CD4-positive, CD25-positive, alpha-beta regulatory T cell (primary cell): ENCODE results near the gene EDNRA. TPM values are rescaled to one million over a fixed set of nuclear protein-coding genes. Genes with fewer than 3 reads are reported as not detected.
"Not testable (repeated sequence)": the region's sequence is repeated elsewhere in the genome, so short reads cannot be mapped to it uniquely, and the experiment has no call there.

ENCODE experiments used
- ATAC-seq, 2 donors: fragments of 150-1000 bp; cut with Tn5 transposase; one replicate each; pipeline ENCODE4 v1.10.0; 2021; ENCODE audit warnings: low read depth in 2 of 2, moderate number of reproducible peaks in 2 of 2, moderate library complexity in 1 of 2
- DNase-seq, 3 donors: peaks; one replicate each; pipeline versions ENCODE4 v3.0.0 to v3.0.0-alpha.2; 2012 to 2022; ENCODE audit warnings: mixed read lengths in 1 of 3
- H3K27ac ChIP-seq: one replicate; pipeline ENCODE4 v1.7.0; 2013; ENCODE audit warnings: mild to moderate bottlenecking, low read length; ENCODE audit not compliant: insufficient read depth, poor library complexity, severe bottlenecking
- H3K27me3 ChIP-seq: one replicate; pipeline ENCODE4 v1.7.0; 2013; ENCODE audit warnings: low read length; ENCODE audit not compliant: control insufficient read depth, insufficient read depth
- H3K36me3 ChIP-seq: one replicate; pipeline ENCODE4 v1.7.0; 2013; ENCODE audit warnings: mild to moderate bottlenecking, low read length, moderate library complexity; ENCODE audit not compliant: control insufficient read depth, insufficient read depth
- H3K4me1 ChIP-seq: 2 replicates; pipeline ENCODE4 v1.7.0; 2013; ENCODE audit warnings: mild to moderate bottlenecking, low read length; ENCODE audit not compliant: insufficient read depth, control insufficient read depth, poor library complexity, severe bottlenecking
- H3K4me3 ChIP-seq: one replicate; pipeline ENCODE4 v1.7.0; 2013; ENCODE audit warnings: low read depth, mild to moderate bottlenecking, low read length, moderate library complexity
- H3K9me3 ChIP-seq, 2 experiments: 1 replicate in 1 of 2; 2 replicates in 1 of 2; pipeline ENCODE4 v1.7.0; 2013; ENCODE audit warnings: low read length in 2 of 2, mild to moderate bottlenecking in 1 of 2, moderate library complexity in 1 of 2; ENCODE audit not compliant: control insufficient read depth in 2 of 2
- H3K27ac Mint-ChIP-seq, 3 donors: one replicate each; pipeline ENCODE4 v1.8.0; 2020 to 2022; ENCODE audit warnings: mild to moderate bottlenecking in 3 of 3, mixed read lengths in 3 of 3, moderate library complexity in 2 of 3
- H3K27me3 Mint-ChIP-seq: one replicate; pipeline ENCODE4 v1.8.0; 2022; ENCODE audit warnings: mild to moderate bottlenecking, mixed read lengths
- H3K36me3 Mint-ChIP-seq: one replicate; pipeline ENCODE4 v1.8.0; 2020; ENCODE audit warnings: mixed read lengths
- H3K4me1 Mint-ChIP-seq, 4 donors: one replicate each; pipeline ENCODE4 v1.8.0; 2020 to 2022; ENCODE audit warnings: mixed read lengths in 4 of 4, mild to moderate bottlenecking in 1 of 4
- H3K4me3 Mint-ChIP-seq, 4 donors: one replicate each; pipeline ENCODE4 v1.8.0; 2020 to 2022; ENCODE audit warnings: mild to moderate bottlenecking in 4 of 4, mixed read lengths in 4 of 4, moderate library complexity in 3 of 4
- H3K9me3 Mint-ChIP-seq, 7 donors: one replicate each; pipeline ENCODE4 v1.8.0; 2020 to 2022; ENCODE audit warnings: mixed read lengths in 7 of 7, mild to moderate bottlenecking in 3 of 7, moderate library complexity in 2 of 7
- polyA plus RNA-seq, 4 donors: library from polyadenylated mRNA; unstranded; fragments of 300-500 nt; fragmentation: Illumina TruSeq; gene quantifications; one replicate each; pipeline ENCODE4 v1.2.3, GENCODE V29; 2021
- total RNA-seq: library from RNA; stranded (reverse); gene quantifications from one replicate; pipeline ENCODE4 v1.2.3, GENCODE V29; 2022

The EDNRA gene
- total RNA-seq (not detected), polyA plus RNA-seq (not detected)

- ATAC-seq (no peak), DNase-seq (no peak)
- H3K27ac ChIP-seq, result no peak within 1 kb of the TSS
- Mint-ChIP-seq H3K4me1 (no peaks in the 10 kb centered on the region), H3K27ac (no peak within 1 kb of the TSS), H3K36me3 (no peaks in the 10 kb centered on the region), H3K9me3 (peaks cover 0 to 1% (median 0%) of the 10 kb centered on the region in 7 donors), H3K4me3 (no peak within 1 kb of the TSS), H3K27me3 (peaks cover 23% of the 10 kb centered on the region)
- no peak within 1 kb of the TSS for H3K4me3 ChIP-seq
- no peaks in the 10 kb centered on the region for H3K36me3 ChIP-seq
- H3K4me1 ChIP-seq, result no peaks in the 10 kb centered on the region
- no peaks in the 10 kb centered on the region for H3K9me3 ChIP-seq
- peaks cover 4% of the 10 kb centered on the region for H3K27me3 ChIP-seq
Observed at GRCh38 chr4:147480891-147481576, at the start of gene EDNRA. TSS of gene EDNRA (plus strand) at chr4:147481097. CDS start at chr4:147485682, 4,585 bp downstream.

- H3K27me3 ChIP-seq, H3K36me3 ChIP-seq, H3K27ac Mint-ChIP-seq, H3K27ac ChIP-seq, H3K36me3 Mint-ChIP-seq, H3K27me3 Mint-ChIP-seq, H3K4me3 Mint-ChIP-seq, ATAC-seq, H3K9me3 ChIP-seq, H3K4me3 ChIP-seq, H3K4me1 ChIP-seq, H3K4me1 Mint-ChIP-seq, DNase-seq: not testable (repeated sequence)
- H3K9me3 Mint-ChIP-seq, result peaks cover 0 to 14% (median 4%) of the 10 kb centered on the region in 7 donors
Observed at GRCh38 chr4:147434370-147434769, 46.5 kb upstream of the EDNRA start.

GRCh38 chr4:147440442-147440841 is 40.5 kb upstream of the EDNRA start:
- ATAC-seq (no peak), DNase-seq (no peak)
- no peak overlapping the region for H3K27ac Mint-ChIP-seq
- no peaks in the 10 kb centered on the region for H3K27me3 Mint-ChIP-seq
- Histone ChIP-seq H3K27me3 (no peaks in the 10 kb centered on the region), H3K27ac (no peak overlapping the region), H3K4me3 (no peak overlapping the region), H3K9me3 (no peaks in the 10 kb centered on the region), H3K4me1 (no peaks in the 10 kb centered on the region), H3K36me3 (no peaks in the 10 kb centered on the region)
- H3K36me3 Mint-ChIP-seq, result no peaks in the 10 kb centered on the region
- no peak overlapping the region for H3K4me3 Mint-ChIP-seq
- peaks cover 0 to 6% (median 4%) of the 10 kb centered on the region in 7 donors for H3K9me3 Mint-ChIP-seq
- no peaks in the 10 kb centered on the region for H3K4me1 Mint-ChIP-seq

GRCh38 chr4:147447786-147448185 is 33.1 kb upstream of the EDNRA start:
- Mint-ChIP-seq H3K27me3 (no peaks in the 10 kb centered on the region), H3K4me1 (no peaks in the 10 kb centered on the region), H3K36me3 (no peaks in the 10 kb centered on the region), H3K9me3 (peaks cover 0 to 6% (median 3%) of the 10 kb centered on the region in 7 donors), H3K4me3 (no peak overlapping the region), H3K27ac (no peak overlapping the region)
- H3K4me3 ChIP-seq, result no peak overlapping the region
- no peaks in the 10 kb centered on the region for H3K9me3 ChIP-seq
- ATAC-seq, result no peak
- no peaks in the 10 kb centered on the region for H3K36me3 ChIP-seq
- H3K4me1 ChIP-seq, result no peaks in the 10 kb centered on the region
- no peaks in the 10 kb centered on the region for H3K27me3 ChIP-seq
- no peak for DNase-seq
- H3K27ac ChIP-seq, result no peak overlapping the region

GRCh38 chr4:147453561-147454141 is 27.2 kb upstream of the EDNRA start:
- Histone ChIP-seq H3K4me1 (no peaks in the 10 kb centered on the region), H3K27ac (no peak overlapping the region), H3K4me3 (no peak overlapping the region), H3K9me3 (no peaks in the 10 kb centered on the region), H3K36me3 (no peaks in the 10 kb centered on the region), H3K27me3 (no peaks in the 10 kb centered on the region)
- DNase-seq (no peak), ATAC-seq (no peak)
- no peaks in the 10 kb centered on the region for H3K4me1 Mint-ChIP-seq
- no peaks in the 10 kb centered on the region for H3K36me3 Mint-ChIP-seq
- no peak overlapping the region for H3K4me3 Mint-ChIP-seq
- peaks cover 0 to 5% (median 0%) of the 10 kb centered on the region in 7 donors for H3K9me3 Mint-ChIP-seq
- no peak overlapping the region for H3K27ac Mint-ChIP-seq
- H3K27me3 Mint-ChIP-seq, result no peaks in the 10 kb centered on the region

- H3K4me1 ChIP-seq, result no peaks in the 10 kb centered on the region
- H3K27me3 ChIP-seq, result no peaks in the 10 kb centered on the region
- ATAC-seq (no peak), DNase-seq (no peak)
- Mint-ChIP-seq H3K36me3 (no peaks in the 10 kb centered on the region), H3K4me3 (no peak overlapping the region), H3K27me3 (no peaks in the 10 kb centered on the region), H3K27ac (no peak overlapping the region), H3K4me1 (no peaks in the 10 kb centered on the region), H3K9me3 (peaks cover 0 to 3% (median 0%) of the 10 kb centered on the region in 7 donors)
- no peak overlapping the region for H3K4me3 ChIP-seq
- no peak overlapping the region for H3K27ac ChIP-seq
- H3K36me3 ChIP-seq, result no peaks in the 10 kb centered on the region
- no peaks in the 10 kb centered on the region for H3K9me3 ChIP-seq
Observed at GRCh38 chr4:147456706-147457105, 24.2 kb upstream of the EDNRA start.

- no peak overlapping the region for H3K27ac Mint-ChIP-seq
- H3K36me3 Mint-ChIP-seq, result no peaks in the 10 kb centered on the region
- Histone ChIP-seq H3K27ac (no peak overlapping the region), H3K4me3 (no peak overlapping the region), H3K27me3 (no peaks in the 10 kb centered on the region), H3K36me3 (no peaks in the 10 kb centered on the region), H3K4me1 (no peaks in the 10 kb centered on the region), H3K9me3 (no peaks in the 10 kb centered on the region)
- H3K27me3 Mint-ChIP-seq, result no peaks in the 10 kb centered on the region
- DNase-seq, result no peak
- H3K4me3 Mint-ChIP-seq, result no peak overlapping the region
- peaks cover 0 to 5% (median 2%) of the 10 kb centered on the region in 7 donors for H3K9me3 Mint-ChIP-seq
- ATAC-seq, result no peak
- no peaks in the 10 kb centered on the region for H3K4me1 Mint-ChIP-seq
Observed at GRCh38 chr4:147461161-147461560, 19.7 kb upstream of the EDNRA start.

GRCh38 chr4:147463065-147463464 is 17.8 kb upstream of the EDNRA start:
- H3K27ac ChIP-seq, result no peak overlapping the region
- Mint-ChIP-seq H3K9me3 (peaks cover 0 to 5% (median 2%) of the 10 kb centered on the region in 7 donors), H3K4me1 (no peaks in the 10 kb centered on the region), H3K4me3 (no peak overlapping the region), H3K36me3 (no peaks in the 10 kb centered on the region), H3K27me3 (no peaks in the 10 kb centered on the region), H3K27ac (no peak overlapping the region)
- no peaks in the 10 kb centered on the region for H3K27me3 ChIP-seq
- no peaks in the 10 kb centered on the region for H3K36me3 ChIP-seq
- no peak for ATAC-seq
- no peaks in the 10 kb centered on the region for H3K4me1 ChIP-seq
- H3K4me3 ChIP-seq, result no peak overlapping the region
- no peaks in the 10 kb centered on the region for H3K9me3 ChIP-seq
- no peak for DNase-seq
